Progenitor cell of endocrine pancreas (in vitro differentiated cells): Measurements from ENCODE around the gene KLHDC8B. TPM values are rescaled to one million over a fixed set of nuclear protein-coding genes. Genes with fewer than 3 reads are reported as not detected.

ENCODE experiments used
- DNase-seq: peaks from one replicate; pipeline ENCODE4 v3.0.0; 2021; ENCODE audit warnings: low spot score; ENCODE audit not compliant: unreplicated experiment
- H3K27ac Mint-ChIP-seq: 2 replicates; pipeline ENCODE4 v1.8.0; 2021; ENCODE audit warnings: mild to moderate bottlenecking, moderate library complexity, mixed read lengths
- H3K27me3 Mint-ChIP-seq: 2 replicates; pipeline ENCODE4 v1.8.0; 2021; ENCODE audit warnings: mixed read lengths
- H3K36me3 Mint-ChIP-seq: 2 replicates; pipeline ENCODE4 v1.8.0; 2022; ENCODE audit warnings: mixed read lengths; ENCODE audit not compliant: insufficient read depth
- H3K4me1 Mint-ChIP-seq: 2 replicates; pipeline ENCODE4 v1.8.0; 2021; ENCODE audit warnings: low read depth, mixed read lengths
- H3K4me3 Mint-ChIP-seq: 2 replicates; pipeline ENCODE4 v1.8.0; 2021; ENCODE audit warnings: low read depth, mild to moderate bottlenecking, moderate library complexity, mixed read lengths
- H3K9me3 Mint-ChIP-seq: 2 replicates; pipeline ENCODE4 v1.8.0; 2021; ENCODE audit warnings: low read depth, mixed read lengths
- CTCF ChIP-seq: fragments of 200-600 bp; sonication (generic); IDR thresholded peaks from one replicate; pipeline ENCODE4 v1.5.0; 2021; ENCODE audit warnings: antibody characterized with exemption, mild to moderate bottlenecking; ENCODE audit not compliant: unreplicated experiment
- total RNA-seq: library from RNA; stranded (reverse); gene quantifications from 2 replicates; pipeline ENCODE4 v1.2.1, GENCODE V29; 2021

The KLHDC8B gene
- total RNA-seq, 1 donor from 2014 or later, result 41.4 TPM

DNA sequence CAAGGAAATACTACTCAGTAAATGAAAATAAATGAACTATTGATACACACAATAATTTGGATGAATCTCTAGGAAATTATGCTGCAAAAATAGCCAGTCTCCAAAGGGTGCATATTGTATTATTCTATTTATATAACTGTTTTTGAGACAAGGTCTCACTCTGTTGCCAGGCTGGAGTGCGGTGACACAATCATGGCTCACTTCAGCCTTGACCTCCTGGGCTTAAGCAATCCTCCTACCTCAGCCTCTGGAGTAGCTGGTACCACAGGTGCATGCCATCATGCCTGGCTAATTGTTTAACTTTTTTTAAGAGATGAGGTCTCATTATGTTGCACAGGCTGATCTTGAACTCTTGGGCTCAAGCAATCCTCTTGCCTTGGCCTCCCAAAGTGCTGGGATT is 12.5 kb downstream of the KLHDC8B start:
- Mint-ChIP-seq H3K27ac (no peak overlapping the region), H3K27me3 (no peaks in the 10 kb centered on the region), H3K9me3 (peaks cover 3% of the 10 kb centered on the region), H3K36me3 (no peaks in the 10 kb centered on the region), H3K4me1 (no peaks in the 10 kb centered on the region), H3K4me3 (no peak overlapping the region)
- no peak for DNase-seq
- no peak for TF ChIP-seq CTCF

GRCh38 chr3:49191741-49192140 is 20.3 kb downstream of the KLHDC8B start:
- Mint-ChIP-seq H3K4me1 (no peaks in the 10 kb centered on the region), H3K27ac (no peak overlapping the region), H3K9me3 (no peaks in the 10 kb centered on the region), H3K36me3 (no peaks in the 10 kb centered on the region), H3K4me3 (no peak overlapping the region), H3K27me3 (no peaks in the 10 kb centered on the region)
- no peak for TF ChIP-seq CTCF
- no peak for DNase-seq

DNA sequence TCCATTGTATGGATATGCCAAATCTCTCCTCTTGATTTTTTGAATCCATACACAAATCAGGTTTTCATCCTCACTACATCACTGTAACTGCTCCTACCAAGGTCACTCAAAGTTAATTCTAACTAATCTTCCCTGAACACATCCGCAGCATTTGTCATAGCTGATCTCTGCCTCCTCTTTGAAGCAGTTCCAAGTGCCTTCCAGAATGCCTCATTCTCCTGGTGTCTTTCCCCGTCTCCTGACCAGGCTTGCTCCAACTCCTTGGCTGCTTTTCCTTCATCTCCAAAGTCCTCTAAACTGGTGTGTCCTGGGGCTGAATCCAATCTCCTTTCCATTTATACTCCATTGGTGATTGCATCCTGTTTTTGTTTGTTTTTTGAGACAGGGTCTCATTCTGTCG is 26.8 kb downstream of the KLHDC8B start:
- TF ChIP-seq CTCF, result no peak
- Mint-ChIP-seq H3K4me1 (no peaks in the 10 kb centered on the region), H3K4me3 (no peak overlapping the region), H3K27me3 (peaks cover 14% of the 10 kb centered on the region), H3K36me3 (no peaks in the 10 kb centered on the region), H3K9me3 (no peaks in the 10 kb centered on the region), H3K27ac (no peak overlapping the region)
- DNase-seq, result no peak

GRCh38 chr3:49198611-49199230 is 27.3 kb downstream of the KLHDC8B start:
- Mint-ChIP-seq H3K27me3 (peaks cover 19% of the 10 kb centered on the region), H3K27ac (no peak overlapping the region), H3K9me3 (no peaks in the 10 kb centered on the region), H3K4me3 (no peak overlapping the region), H3K36me3 (no peaks in the 10 kb centered on the region), H3K4me1 (no peaks in the 10 kb centered on the region)
- no peak for TF ChIP-seq CTCF
- DNase-seq, result no peak

DNA sequence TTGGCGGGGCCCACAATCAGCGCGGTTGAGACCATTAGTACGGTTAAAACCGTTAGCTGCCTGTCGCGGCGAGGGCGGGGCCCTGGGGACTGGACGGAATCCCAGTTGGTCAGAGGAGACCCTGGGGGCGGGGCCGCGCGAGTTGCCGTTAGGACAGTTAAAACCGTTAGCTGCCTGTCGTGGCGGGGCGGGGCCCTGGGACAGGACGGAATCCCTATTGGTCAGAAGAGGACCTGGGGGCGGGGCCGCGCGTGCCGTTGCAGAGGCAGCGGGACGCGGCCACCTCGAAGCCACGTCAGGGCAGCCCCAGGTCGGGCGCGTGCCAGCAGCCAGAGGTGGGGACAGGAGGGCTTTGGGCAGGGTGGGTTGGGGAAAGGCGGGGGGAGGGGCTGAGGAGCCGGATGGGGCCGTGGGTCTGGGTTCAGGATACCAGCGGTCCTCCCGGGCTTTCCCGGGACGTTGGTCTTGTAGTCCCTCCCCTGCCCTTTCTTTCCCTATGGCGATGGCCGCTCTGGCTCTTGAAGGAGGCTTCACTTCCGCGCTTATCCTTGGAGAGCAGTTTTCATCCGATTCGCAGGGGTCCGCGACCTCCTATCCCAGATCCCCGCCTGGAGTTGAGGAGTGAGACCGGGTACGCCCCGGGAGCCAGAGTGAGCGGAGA is 28.0 kb downstream of the KLHDC8B start:
- no peak overlapping the region for H3K4me3 Mint-ChIP-seq
- no peak for TF ChIP-seq CTCF
- no peak for DNase-seq
- no peaks in the 10 kb centered on the region for H3K36me3 Mint-ChIP-seq
- no peaks in the 10 kb centered on the region for H3K4me1 Mint-ChIP-seq
- H3K9me3 Mint-ChIP-seq, result no peaks in the 10 kb centered on the region
- H3K27ac Mint-ChIP-seq, result no peak overlapping the region
- peaks cover 21% of the 10 kb centered on the region for H3K27me3 Mint-ChIP-seq
